GM21723 (cell line): ENCODE results near the gene TTBK2.

ENCODE experiments used
- ATAC-seq: cut with Tn5 transposase; IDR thresholded peaks from one replicate; pipeline ENCODE4 v1.9.1; 2021; ENCODE audit warnings: mild to moderate bottlenecking, moderate library complexity; ENCODE audit not compliant: unreplicated experiment

Gene TTBK2

GRCh38 chr15:42730536-42730935, 190.0 kb downstream of the TTBK2 start:
- no peak for ATAC-seq

GRCh38 chr15:42730135-42730534, 190.4 kb downstream of the TTBK2 start:
- ATAC-seq = no peak

DNA sequence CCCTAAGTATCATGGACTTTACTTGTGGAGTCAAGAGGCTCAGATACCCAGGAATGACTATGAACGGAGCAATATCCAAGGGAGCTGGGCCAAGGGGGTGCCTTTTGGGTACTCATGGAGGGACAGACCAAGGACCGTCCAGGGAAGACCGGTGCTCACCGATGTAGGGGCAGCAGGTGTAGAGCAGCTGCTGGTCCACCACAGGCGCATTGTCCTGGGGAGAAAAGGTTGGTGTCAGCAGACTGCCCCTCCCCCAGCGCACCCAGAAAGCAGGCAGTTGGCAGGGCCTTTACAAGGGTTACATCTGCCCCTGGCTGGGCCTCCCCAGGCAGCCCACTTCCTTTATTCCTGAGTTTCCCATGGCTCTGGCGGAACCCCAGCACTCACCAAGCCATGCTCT, 191.2 kb downstream of the TTBK2 start:
- ATAC-seq = no peak

DNA sequence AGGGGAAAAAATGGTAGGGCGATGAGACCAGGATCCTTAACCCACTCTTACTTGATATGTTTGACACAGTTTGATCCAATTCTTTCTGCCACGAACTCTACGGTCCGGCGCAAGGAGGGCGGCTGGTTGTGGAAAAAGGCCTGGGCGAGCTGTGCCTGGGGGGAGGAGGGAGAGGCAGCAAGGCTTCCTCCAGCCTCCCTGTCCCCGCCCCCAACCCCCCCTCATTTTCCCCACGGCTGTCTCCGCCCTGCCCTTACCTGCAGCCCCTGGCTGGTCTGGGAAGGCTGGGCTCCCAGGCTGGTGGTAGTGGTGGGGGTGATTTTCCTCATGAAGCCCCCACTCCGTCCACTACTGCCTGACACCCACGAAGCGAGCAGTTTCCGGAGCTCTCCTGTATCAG, 191.6 kb downstream of the TTBK2 start:
- no peak for ATAC-seq

GRCh38 chr15:42728560-42728959, 192.0 kb downstream of the TTBK2 start:
- no peak for ATAC-seq

- no peak for ATAC-seq
Observed at GRCh38 chr15:42727750-42728381, 192.7 kb downstream of the TTBK2 start.

GRCh38 chr15:42726114-42726513, 194.5 kb downstream of the TTBK2 start:
- ATAC-seq = no peak

- no peak for ATAC-seq
Observed at GRCh38 chr15:42725331-42725903, 195.2 kb downstream of the TTBK2 start.

- ATAC-seq = no peak
Observed at GRCh38 chr15:42724276-42724675, 196.3 kb downstream of the TTBK2 start.

GRCh38 chr15:42723068-42723467, 197.5 kb downstream of the TTBK2 start:
- ATAC-seq = no peak

DNA sequence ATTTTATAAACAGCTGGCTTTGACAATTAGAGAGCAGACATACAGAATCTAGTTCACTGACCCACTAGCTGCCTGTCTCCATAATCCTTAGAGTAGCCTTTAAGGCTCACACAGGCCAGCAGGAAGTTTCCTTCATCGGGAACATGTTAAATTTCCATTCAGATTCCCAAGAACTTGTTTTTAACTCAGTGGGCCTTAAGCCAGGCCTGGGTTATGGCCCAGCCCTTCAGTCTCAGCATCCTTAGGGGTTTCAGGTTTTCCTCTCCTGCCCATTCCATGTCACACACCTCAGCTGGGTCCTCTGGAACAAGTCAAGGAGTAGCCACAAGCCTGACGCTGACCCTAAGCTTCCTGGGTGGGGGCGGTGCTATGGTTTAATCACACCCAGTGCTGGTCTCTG, 198.7 kb downstream of the TTBK2 start:
- ATAC-seq = no peak

DNA sequence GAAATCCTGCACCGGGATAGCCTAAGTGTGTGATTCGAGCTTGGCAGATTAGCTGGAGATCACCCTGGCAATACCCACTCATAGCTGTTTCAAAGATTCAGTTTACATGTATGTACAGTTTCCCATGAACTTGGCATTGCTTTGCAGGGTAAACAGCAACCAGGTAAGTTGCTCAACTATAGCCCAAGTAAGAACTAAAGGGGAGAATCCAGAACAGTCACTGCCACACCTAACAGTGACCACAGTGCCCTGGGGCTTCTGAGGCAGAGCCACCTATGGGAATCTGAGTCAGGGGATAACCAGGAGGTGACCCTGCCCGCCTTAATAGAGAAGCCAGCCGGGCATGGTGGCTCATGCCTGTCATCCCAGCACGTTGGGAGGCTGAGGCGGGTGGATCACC, 199.6 kb downstream of the TTBK2 start:
- ATAC-seq = no peak

- no peak for ATAC-seq
Observed at GRCh38 chr15:42720071-42720470, 200.5 kb downstream of the TTBK2 start.

DNA sequence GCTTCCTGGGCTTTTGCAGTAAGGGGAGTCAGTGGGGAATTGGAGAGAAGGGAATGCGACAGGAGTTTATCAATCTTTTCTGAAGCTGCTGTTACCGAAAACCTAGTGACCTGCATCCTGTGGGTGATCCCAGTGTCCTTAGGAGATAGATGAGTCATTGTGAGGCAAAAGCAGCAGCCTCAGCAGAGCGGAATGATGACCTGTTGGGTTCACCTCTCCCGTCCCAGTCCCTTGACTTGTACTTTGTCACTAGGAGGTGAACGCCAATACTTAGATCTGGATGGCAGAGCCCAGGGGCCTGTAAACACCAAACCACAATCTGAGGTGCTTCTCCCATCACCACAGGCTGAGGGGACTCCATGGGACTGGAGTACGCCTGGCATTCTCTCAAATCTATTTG, 201.5 kb downstream of the TTBK2 start:
- no peak for ATAC-seq

DNA sequence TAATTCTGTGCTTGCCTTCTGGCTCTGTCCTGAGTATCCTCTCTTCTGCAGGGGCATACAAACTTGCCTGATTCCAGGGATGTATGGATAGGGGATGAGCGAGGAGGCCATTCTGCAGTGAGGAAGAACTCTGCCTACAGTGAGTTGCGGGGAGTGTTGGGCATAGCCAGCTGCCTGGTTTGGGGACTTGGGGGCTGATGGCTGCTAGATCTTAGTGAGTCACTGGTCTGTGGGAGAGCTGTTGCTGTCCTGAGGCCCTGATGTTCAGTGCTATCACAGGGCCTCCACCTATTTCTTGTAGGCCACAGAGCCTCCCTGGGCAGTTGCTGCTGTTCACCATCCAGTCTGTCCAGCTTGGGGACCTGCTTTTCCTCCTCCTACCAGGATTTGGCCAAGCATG, 204.0 kb downstream of the TTBK2 start:
- no peak for ATAC-seq

- no peak for ATAC-seq
Observed at GRCh38 chr15:42716125-42716524, 204.5 kb downstream of the TTBK2 start.

DNA sequence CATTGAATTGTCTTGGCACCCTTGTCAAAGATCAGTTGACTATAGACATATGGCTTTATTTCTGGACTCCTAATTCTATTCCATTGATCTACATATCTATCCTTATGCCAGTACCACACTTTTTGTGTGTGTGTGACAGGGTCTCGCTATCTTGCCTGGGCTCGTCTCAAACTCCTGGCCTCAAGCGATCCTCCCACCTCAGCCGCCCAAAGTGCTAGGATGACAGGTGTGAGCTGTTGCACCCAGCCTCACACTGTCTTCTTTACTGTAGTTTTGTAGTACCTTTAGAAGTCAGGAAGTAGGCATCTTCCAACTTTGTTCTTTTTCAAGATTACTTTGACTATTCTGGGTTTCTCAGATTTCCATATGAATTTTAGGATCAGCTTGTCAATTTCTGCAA, 208.0 kb downstream of the TTBK2 start:
- ATAC-seq = no peak

DNA sequence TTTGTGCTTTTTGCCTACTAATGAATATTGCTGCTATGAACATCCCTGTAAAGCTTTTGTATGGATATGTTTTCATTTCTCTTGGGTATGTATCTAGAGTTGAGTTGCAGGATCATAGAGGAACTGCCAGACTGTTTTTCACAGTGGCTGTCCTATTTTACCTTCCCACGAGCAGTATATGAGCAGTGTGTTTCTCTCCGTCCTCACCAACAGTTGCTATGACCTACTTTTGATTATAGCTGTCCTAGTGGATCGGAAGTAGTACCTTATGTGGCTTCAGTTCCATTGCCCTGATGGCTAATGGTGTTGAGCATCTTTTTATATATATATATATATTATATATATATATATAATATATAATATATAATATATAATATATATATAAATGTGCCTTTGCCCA, 208.8 kb downstream of the TTBK2 start:
- no peak for ATAC-seq

- ATAC-seq = no peak
Observed at GRCh38 chr15:42710662-42711061, 209.9 kb downstream of the TTBK2 start.

- no peak for ATAC-seq
Observed at GRCh38 chr15:42707873-42708544, 212.6 kb downstream of the TTBK2 start.

DNA sequence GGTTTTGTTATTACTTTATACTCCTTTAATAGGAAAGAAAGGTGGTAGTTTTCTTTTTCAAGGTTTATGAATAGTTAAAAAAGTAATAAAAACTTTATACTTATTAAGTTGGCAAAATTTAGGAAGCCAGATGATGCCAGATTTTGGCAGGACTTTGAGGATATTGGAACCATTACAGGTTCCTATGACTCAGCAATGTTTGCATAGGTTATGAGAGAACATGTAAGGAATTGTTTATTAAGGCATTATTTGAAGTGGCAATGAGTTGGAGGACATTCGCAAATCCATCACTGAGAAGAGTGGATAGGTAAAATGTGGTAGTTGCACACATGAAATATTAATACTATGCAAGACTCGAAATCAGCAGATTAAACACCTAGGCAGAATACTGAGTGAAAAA, 213.5 kb downstream of the TTBK2 start:
- ATAC-seq = no peak

DNA sequence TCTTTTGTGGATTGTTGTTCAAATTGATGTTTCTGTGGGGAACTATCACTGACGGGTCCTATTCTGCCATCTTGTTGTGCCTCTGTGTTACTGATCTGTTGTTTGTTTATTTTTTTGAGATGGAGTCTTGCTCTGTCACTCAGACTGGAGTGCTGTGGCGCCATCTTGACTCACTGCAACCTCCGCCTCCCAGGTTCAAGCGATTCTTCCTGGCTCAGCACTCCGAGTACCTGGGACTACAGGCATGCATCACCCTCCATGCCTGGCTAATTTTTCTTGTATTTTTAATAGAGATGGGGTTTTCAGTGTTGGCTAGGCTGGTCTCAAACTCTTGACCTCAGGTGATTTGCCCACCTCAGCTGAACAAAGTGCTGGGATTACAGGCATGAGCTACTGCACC, 215.2 kb downstream of the TTBK2 start:
- ATAC-seq = no peak
